AG09309 (cell line): ENCODE results near the gene CREBRF.

Source experiments
- DNase-seq: peaks from one replicate; pipeline ENCODE4 v3.0.0-alpha.2; 2010; ENCODE audit warnings: low read depth
- H3K4me3 ChIP-seq: 2 replicates; pipeline ENCODE4 v1.5.1; 2011; ENCODE audit warnings: mild to moderate bottlenecking, low read depth, low read length, moderate library complexity; ENCODE audit not compliant: control insufficient read depth
- TF ChIP-seq, protein P1 (sequence below): IDR thresholded peaks from 2 replicates; pipeline ENCODE4 v1.5.1; 2011; ENCODE audit warnings: mild to moderate bottlenecking, low read depth, low read length, inconsistent platforms; ENCODE audit not compliant: insufficient read depth, control insufficient read depth; ENCODE audit errors: missing control alignments

Gene CREBRF

DNA sequence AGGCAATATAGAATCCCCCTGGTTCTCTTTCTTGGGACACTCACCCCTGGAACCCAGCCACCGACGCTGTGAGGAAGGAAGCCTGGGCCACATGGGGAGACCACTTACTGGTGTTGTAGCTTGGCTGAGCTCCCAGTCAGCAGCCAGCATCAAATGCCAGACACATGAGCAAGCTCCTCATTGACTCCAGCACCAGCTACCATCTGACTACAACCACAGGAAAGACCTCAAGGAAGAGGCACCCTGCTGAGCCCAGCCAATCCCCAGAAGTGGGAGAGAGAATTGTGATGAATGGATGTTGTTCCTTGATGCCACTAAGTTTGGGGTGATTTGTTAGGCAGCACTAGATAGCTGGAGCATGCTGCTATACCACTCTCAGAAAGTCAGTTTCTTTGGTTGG, 124.2 kb downstream of the CREBRF start:
- no peak for DNase-seq
- no peak overlapping the region for H3K4me3 ChIP-seq
- TF ChIP-seq, protein P1, sequence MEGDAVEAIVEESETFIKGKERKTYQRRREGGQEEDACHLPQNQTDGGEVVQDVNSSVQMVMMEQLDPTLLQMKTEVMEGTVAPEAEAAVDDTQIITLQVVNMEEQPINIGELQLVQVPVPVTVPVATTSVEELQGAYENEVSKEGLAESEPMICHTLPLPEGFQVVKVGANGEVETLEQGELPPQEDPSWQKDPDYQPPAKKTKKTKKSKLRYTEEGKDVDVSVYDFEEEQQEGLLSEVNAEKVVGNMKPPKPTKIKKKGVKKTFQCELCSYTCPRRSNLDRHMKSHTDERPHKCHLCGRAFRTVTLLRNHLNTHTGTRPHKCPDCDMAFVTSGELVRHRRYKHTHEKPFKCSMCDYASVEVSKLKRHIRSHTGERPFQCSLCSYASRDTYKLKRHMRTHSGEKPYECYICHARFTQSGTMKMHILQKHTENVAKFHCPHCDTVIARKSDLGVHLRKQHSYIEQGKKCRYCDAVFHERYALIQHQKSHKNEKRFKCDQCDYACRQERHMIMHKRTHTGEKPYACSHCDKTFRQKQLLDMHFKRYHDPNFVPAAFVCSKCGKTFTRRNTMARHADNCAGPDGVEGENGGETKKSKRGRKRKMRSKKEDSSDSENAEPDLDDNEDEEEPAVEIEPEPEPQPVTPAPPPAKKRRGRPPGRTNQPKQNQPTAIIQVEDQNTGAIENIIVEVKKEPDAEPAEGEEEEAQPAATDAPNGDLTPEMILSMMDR = no peak

DNA sequence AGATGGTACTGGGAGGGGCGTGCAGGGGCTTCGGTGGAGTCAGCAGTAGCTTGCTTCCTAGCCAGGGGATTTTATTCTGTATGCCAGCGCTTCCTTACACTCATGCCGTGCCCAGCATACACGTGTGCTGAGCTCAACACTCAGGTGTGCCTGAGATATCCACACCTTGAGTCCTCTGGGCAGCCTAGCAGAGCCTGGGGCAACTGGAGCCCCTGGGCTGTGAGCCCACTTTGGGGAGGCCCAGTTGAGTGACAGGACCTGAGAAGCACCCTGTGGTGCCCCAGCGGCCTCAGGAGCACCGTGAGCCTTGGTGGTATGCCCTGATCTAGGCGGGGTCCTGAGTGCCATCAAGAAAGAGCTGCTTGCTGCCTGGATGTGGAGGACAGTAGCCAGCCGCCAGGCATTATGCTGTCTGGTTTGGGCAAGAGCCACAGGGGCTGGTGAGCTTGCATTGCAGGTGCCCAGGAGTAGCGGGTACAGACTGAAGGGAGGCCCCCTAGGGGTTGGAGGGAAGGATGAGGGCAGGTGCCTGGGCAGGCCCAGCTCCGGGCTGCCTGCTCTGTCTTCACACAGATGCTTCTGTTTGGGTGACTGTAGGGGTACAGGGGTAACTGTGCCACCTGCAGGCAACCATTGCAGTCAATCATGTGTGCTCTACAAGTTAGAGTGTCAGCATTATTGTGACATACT, 131.0 kb downstream of the CREBRF start:
- no peak for DNase-seq
- H3K4me3 ChIP-seq = no peak overlapping the region
- TF ChIP-seq, protein P1 = no peak

DNA sequence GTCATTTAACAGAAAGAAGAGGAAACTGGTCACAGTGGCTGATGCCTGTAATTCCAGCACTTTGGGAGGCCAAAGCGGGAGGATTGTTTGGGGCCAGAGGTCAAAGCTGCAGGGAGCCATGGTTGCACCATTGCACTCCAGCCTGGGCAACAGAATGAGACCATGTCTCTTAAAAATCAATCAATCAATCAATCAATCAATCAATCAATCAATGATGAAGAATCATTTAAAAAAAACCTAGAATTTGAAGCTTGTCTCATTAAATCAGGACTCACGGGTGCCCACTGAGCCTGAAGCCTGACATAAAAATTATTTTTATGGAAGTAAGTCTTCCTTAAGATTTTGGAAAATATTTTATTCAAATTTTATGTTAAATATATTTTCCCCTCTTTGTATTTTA, 132.1 kb downstream of the CREBRF start:
- TF ChIP-seq, protein P1 = no peak
- no peak overlapping the region for H3K4me3 ChIP-seq
- DNase-seq = no peak
